Mesendoderm (in vitro differentiated cells): ENCODE data around the gene SAP30.

ENCODE experiments used
- DNase-seq: peaks from one replicate; pipeline ENCODE4 v3.0.0; 2013
- H2AK5ac ChIP-seq: 2 replicates; pipeline ENCODE4 v1.6.1; 2013; ENCODE audit warnings: low read length, inconsistent platforms
- H2BK120ac ChIP-seq: 2 replicates; pipeline ENCODE4 v1.6.1; 2013; ENCODE audit warnings: low read depth, mild to moderate bottlenecking, low read length, moderate library complexity, mixed read lengths
- H2BK15ac ChIP-seq: replicated peaks from 2 replicates; pipeline ENCODE4 v1.6.1; 2013; ENCODE audit warnings: low read depth, mild to moderate bottlenecking, moderate library complexity
- H2BK5ac ChIP-seq: 2 replicates; pipeline ENCODE4 v1.6.1; 2013; ENCODE audit warnings: low read length, inconsistent platforms
- H3K18ac ChIP-seq: 2 replicates; pipeline ENCODE4 v1.6.1; 2013; ENCODE audit warnings: mild to moderate bottlenecking, low read length, mixed read lengths
- H3K23ac ChIP-seq: one replicate; pipeline ENCODE4 v1.6.1; 2013; ENCODE audit warnings: low read length
- H3K27ac ChIP-seq: 2 replicates; pipeline ENCODE4 v1.5.1; 2013; ENCODE audit warnings: low read depth, mild to moderate bottlenecking, inconsistent platforms, low read length, moderate library complexity
- H3K27me3 ChIP-seq: 2 replicates; pipeline ENCODE4 v1.6.1; 2013; ENCODE audit warnings: low read length, control low read depth, mild to moderate bottlenecking, inconsistent platforms; ENCODE audit not compliant: insufficient read depth, poor library complexity
- H3K36me3 ChIP-seq: 2 replicates; pipeline ENCODE4 v1.6.1; 2013; ENCODE audit warnings: low read length, inconsistent platforms; ENCODE audit not compliant: control insufficient read depth, insufficient read depth
- H3K4ac ChIP-seq: one replicate; pipeline ENCODE4 v1.6.1; 2013; ENCODE audit warnings: low read depth, mild to moderate bottlenecking, low read length, moderate library complexity
- H3K4me1 ChIP-seq: 2 replicates; pipeline ENCODE4 v1.6.1; 2013; ENCODE audit warnings: low read depth, low read length, inconsistent platforms; ENCODE audit not compliant: control insufficient read depth
- H3K4me2 ChIP-seq: 2 replicates; pipeline ENCODE4 v1.6.1; 2013; ENCODE audit warnings: low read length
- H3K4me3 ChIP-seq: 2 replicates; pipeline ENCODE4 v1.5.1; 2013; ENCODE audit warnings: mild to moderate bottlenecking, low read length
- H3K56ac ChIP-seq: one replicate; pipeline ENCODE4 v1.6.1; 2013; ENCODE audit warnings: low read length
- H3K79me1 ChIP-seq: 2 replicates; pipeline ENCODE4 v1.6.1; 2013; ENCODE audit warnings: low read length, inconsistent platforms
- H3K79me2 ChIP-seq: 2 replicates; pipeline ENCODE4 v1.6.1; 2013; ENCODE audit warnings: mild to moderate bottlenecking, low read length; ENCODE audit not compliant: control insufficient read depth, insufficient read depth
- H3K9ac ChIP-seq: 2 replicates; pipeline ENCODE4 v1.6.1; 2013; ENCODE audit warnings: low read length, inconsistent platforms
- H4K5ac ChIP-seq: one replicate; pipeline ENCODE4 v1.6.1; 2013; ENCODE audit warnings: low read length
- H4K8ac ChIP-seq: one replicate; pipeline ENCODE4 v1.6.1; 2013; ENCODE audit warnings: low read depth, mild to moderate bottlenecking, control low read depth, low read length, moderate library complexity
- WGBS: extraction: QIAGEN DNeasy Blood & Tissue Kit; methylation state at CpG from one replicate; pipeline ENCODE4 v1.1.7; 2013; ENCODE audit warnings: low lambda C conversion rate, missing lambda C conversion rate; ENCODE audit not compliant: insufficient coverage; ENCODE audit errors: extremely low coverage; 5-methylcytosine and 5-hydroxymethylcytosine counted together

Gene SAP30

DNA sequence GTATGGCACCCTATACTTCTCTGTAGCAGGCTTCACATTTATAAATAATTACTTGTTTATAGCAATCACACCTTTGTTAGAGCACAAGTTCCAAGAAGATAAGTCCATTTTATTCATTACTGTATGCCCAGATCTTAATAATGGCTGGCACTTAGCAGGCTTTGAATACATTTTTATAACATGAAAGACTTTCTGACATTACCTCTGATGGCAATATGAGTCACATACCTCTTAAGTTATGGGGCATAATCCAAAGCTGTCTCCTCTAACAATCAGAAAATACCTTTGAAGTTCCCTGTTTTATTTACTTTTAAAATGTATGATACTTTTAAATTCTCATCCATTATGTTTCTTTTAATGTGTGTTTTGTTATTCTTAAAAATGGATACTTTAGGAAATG is 16.0 kb downstream of the SAP30 start:
- Histone ChIP-seq H3K23ac (no peak overlapping the region), H3K27ac (no peak overlapping the region), H3K9ac (no peak overlapping the region), H2AK5ac (no peak overlapping the region), H3K4me1 (no peaks in the 10 kb centered on the region), H3K18ac (no peak overlapping the region), H4K5ac (no peak overlapping the region), H3K4me3 (no peak overlapping the region), H4K8ac (no peak overlapping the region), H3K79me1 (no peaks in the 10 kb centered on the region), H2BK5ac (no peak overlapping the region), H3K36me3 (no peaks in the 10 kb centered on the region), H3K4me2 (no peak overlapping the region), H2BK120ac (no peak overlapping the region), H3K4ac (no peak overlapping the region), H2BK15ac (no peak overlapping the region), H3K27me3 (no peaks in the 10 kb centered on the region), H3K79me2 (no peaks in the 10 kb centered on the region), H3K56ac (no peak overlapping the region)
- DNase-seq = no peak

DNA sequence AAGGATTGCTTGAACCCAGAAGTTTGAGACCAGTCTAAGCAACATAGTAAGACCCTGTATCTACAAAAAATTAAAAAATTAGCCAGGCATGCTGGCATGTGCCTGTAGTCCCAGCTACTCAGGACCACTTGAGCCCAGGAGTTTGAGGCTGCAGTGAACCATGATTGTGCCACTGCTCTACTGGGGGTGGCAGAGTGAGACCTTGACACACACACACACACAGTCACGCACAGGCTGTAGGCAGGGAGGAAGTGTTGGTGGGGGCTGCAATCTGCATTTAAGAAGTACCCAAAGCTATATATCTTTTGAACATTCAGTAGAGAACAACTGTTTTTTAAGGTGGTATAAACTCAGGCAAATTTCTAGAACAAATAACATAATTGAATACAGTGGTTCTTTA is 20.9 kb downstream of the SAP30 start:
- Histone ChIP-seq H3K56ac (no peak overlapping the region), H3K4me3 (no peak overlapping the region), H2BK5ac (no peak overlapping the region), H3K4me1 (no peaks in the 10 kb centered on the region), H4K8ac (no peak overlapping the region), H2AK5ac (no peak overlapping the region), H3K18ac (no peak overlapping the region), H3K4ac (no peak overlapping the region), H2BK120ac (no peak overlapping the region), H3K27me3 (no peaks in the 10 kb centered on the region), H3K79me2 (no peaks in the 10 kb centered on the region), H4K5ac (no peak overlapping the region), H3K27ac (no peak overlapping the region), H3K36me3 (no peaks in the 10 kb centered on the region), H3K4me2 (no peak overlapping the region), H3K23ac (no peak overlapping the region), H3K9ac (no peak overlapping the region), H2BK15ac (no peak overlapping the region), H3K79me1 (no peaks in the 10 kb centered on the region)
- no CpG with 5 or more reads among the region's 1 CpG for WGBS
- DNase-seq = no peak

DNA sequence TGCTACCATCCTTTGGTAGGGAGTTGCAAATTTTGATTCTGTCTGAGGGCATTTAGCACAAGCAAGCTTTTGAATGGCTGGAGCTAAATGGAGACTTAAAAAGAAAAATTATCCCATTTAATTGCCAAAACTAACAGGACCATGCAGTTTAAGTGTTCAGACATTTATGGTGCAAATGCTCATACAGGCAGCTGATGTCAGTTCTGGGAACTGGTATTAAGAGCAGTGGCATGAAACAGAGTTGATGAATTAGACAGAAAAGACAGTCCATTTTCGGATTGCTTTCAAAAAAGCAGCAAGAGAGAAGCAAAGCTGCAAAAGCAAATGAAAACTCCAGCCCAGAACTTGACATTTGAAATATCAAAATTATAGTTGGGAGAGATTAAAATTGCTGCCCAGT is 26.9 kb downstream of the SAP30 start:
- Histone ChIP-seq H3K23ac (no peak overlapping the region), H3K18ac (no peak overlapping the region), H3K4me2 (no peak overlapping the region), H2AK5ac (no peak overlapping the region), H3K4me1 (no peaks in the 10 kb centered on the region), H2BK5ac (no peak overlapping the region), H3K27me3 (no peaks in the 10 kb centered on the region), H3K4ac (no peak overlapping the region), H3K79me2 (no peaks in the 10 kb centered on the region), H3K36me3 (no peaks in the 10 kb centered on the region), H2BK15ac (no peak overlapping the region), H3K4me3 (no peak overlapping the region), H3K9ac (no peak overlapping the region), H2BK120ac (no peak overlapping the region), H4K8ac (peak overlapping the region; percentile 39), H3K56ac (no peak overlapping the region), H3K79me1 (no peaks in the 10 kb centered on the region), H3K27ac (no peak overlapping the region), H4K5ac (no peak overlapping the region)
- no peak for DNase-seq
- no CpG with 5 or more reads among the region's 1 CpG for WGBS

DNA sequence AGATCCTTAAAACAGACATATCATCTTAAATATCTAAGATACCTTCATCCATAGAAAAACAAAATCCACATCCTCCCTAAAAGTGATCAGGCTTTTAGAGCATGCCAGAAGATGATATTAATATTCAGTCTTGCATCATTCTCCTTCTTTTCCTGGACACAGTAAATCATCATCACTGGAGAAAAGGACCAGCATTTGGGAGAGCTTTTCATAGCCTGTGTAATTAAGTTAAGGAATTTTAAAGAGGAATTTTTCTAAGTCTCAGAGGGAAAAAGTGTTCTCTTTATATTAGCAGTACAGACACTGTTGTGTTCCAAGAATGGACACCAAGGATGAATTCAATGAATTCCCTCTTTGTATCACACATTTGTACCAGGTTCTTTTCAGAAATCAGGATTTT is 27.5 kb downstream of the SAP30 start:
- no peak overlapping the region for H3K4ac ChIP-seq
- no peaks in the 10 kb centered on the region for H3K27me3 ChIP-seq
- H3K4me1 ChIP-seq = no peaks in the 10 kb centered on the region
- H3K27ac ChIP-seq = no peak overlapping the region
- H2AK5ac ChIP-seq = no peak overlapping the region
- no peak overlapping the region for H3K9ac ChIP-seq
- H4K8ac ChIP-seq = no peak overlapping the region
- no peak overlapping the region for H2BK5ac ChIP-seq
- no peak overlapping the region for H3K23ac ChIP-seq
- no peaks in the 10 kb centered on the region for H3K79me1 ChIP-seq
- H3K79me2 ChIP-seq = no peaks in the 10 kb centered on the region
- no peak for DNase-seq
- H3K4me3 ChIP-seq = no peak overlapping the region
- H2BK15ac ChIP-seq = no peak overlapping the region
- H3K4me2 ChIP-seq = no peak overlapping the region
- H3K56ac ChIP-seq = no peak overlapping the region
- no peak overlapping the region for H3K18ac ChIP-seq
- no peak overlapping the region for H2BK120ac ChIP-seq
- no peak overlapping the region for H4K5ac ChIP-seq
- H3K36me3 ChIP-seq = no peaks in the 10 kb centered on the region

DNA sequence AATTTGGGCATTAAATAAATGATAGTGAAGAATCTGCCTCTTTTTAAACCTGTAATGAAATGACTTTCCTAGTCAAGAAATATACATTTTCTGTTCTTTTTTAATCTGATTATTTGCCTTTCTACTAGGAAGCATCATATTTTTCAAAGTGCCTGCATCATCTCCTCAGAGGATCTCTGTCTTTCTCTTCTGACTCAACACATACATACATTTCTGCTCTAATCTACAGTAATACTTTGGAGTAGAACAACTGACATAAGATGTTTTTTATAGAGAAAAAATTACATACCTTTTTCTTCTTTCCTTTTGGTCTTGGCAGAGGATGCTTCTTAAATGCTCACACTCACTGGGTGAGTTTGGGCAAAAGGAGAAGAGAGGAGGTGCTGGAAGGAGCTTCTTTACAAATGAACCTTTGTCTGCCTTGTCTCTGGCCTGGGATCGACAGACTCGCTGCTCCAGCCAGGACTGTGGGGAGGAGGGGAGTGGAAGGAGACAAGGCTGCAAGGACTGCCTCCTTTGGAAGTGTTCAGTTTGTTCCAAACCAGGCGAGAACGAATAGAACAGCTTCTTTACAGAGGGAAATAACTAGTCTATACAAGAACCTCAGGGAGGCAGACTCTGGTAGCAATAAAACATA is 28.1 kb downstream of the SAP30 start, which contains the start of gene SCRG1:
SCRG1 (minus strand) TSS at position 338 of the 637 bp plus-strand sequence. CDS start 7,702 bp downstream, outside the sequence.
- H4K8ac ChIP-seq = no peak within 1 kb of the TSS
- H3K79me2 ChIP-seq = no peaks in the 10 kb centered on the region
- H3K79me1 ChIP-seq = no peaks in the 10 kb centered on the region
- no peak within 1 kb of the TSS for H3K4ac ChIP-seq
- no peaks in the 10 kb centered on the region for H3K36me3 ChIP-seq
- H2BK5ac ChIP-seq = no peak within 1 kb of the TSS
- H3K56ac ChIP-seq = no peak within 1 kb of the TSS
- no peaks in the 10 kb centered on the region for H3K27me3 ChIP-seq
- peak; percentile 30 for DNase-seq
- H3K27ac ChIP-seq = no peak within 1 kb of the TSS
- no peak within 1 kb of the TSS for H2BK15ac ChIP-seq
- WGBS = no CpG with 5 or more reads among the region's 4 CpGs
- H3K4me3 ChIP-seq = no peak within 1 kb of the TSS
- no peak within 1 kb of the TSS for H3K23ac ChIP-seq
- no peak within 1 kb of the TSS for H3K18ac ChIP-seq
- H3K4me1 ChIP-seq = no peaks in the 10 kb centered on the region
- H2AK5ac ChIP-seq = no peak within 1 kb of the TSS
- H2BK120ac ChIP-seq = no peak within 1 kb of the TSS
- H3K4me2 ChIP-seq = no peak within 1 kb of the TSS
- H3K9ac ChIP-seq = no peak within 1 kb of the TSS
- H4K5ac ChIP-seq = no peak within 1 kb of the TSS

DNA sequence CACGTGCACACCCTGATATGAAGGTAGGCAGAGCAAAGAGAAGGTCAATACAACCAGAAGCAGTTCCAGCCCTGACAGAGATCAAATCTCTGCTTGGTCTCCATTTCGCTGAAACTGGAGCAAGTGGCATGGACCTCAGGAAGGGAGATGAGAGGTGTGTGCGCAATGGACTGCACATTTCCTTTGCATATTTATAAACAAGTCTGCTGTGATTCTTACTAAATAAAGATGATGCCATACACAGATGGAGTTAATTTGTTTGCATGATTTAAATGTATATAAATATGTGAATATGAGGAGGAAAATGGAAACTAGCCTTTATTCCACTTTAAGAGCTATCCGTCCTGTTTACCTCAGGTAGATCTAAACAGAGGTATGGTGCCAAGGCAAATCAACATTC is 30.3 kb downstream of the SAP30 start:
- no peak overlapping the region for H3K4me3 ChIP-seq
- H3K27ac ChIP-seq = no peak overlapping the region
- no peak overlapping the region for H4K5ac ChIP-seq
- no peak overlapping the region for H3K9ac ChIP-seq
- no peaks in the 10 kb centered on the region for H3K27me3 ChIP-seq
- H3K4me2 ChIP-seq = no peak overlapping the region
- H2BK120ac ChIP-seq = no peak overlapping the region
- no peak overlapping the region for H3K56ac ChIP-seq
- no peaks in the 10 kb centered on the region for H3K36me3 ChIP-seq
- H2BK15ac ChIP-seq = no peak overlapping the region
- H3K4ac ChIP-seq = no peak overlapping the region
- no peak overlapping the region for H3K23ac ChIP-seq
- no peak overlapping the region for H2AK5ac ChIP-seq
- no peaks in the 10 kb centered on the region for H3K4me1 ChIP-seq
- H4K8ac ChIP-seq = no peak overlapping the region
- no CpG with 5 or more reads among the region's 4 CpGs for WGBS
- H2BK5ac ChIP-seq = no peak overlapping the region
- no peak for DNase-seq
- no peaks in the 10 kb centered on the region for H3K79me1 ChIP-seq
- H3K18ac ChIP-seq = no peak overlapping the region
- H3K79me2 ChIP-seq = no peaks in the 10 kb centered on the region
